Osteoblast (primary cell): Measurements from ENCODE around the gene PRKAG2. TPM values are rescaled to one million over a fixed set of nuclear protein-coding genes. Genes with fewer than 3 reads are reported as not detected.

Experiments used
- DNase-seq: peaks from one replicate; pipeline ENCODE4 v3.0.0; 2011; ENCODE audit warnings: low spot score, mixed read lengths; ENCODE audit not compliant: insufficient read length; ENCODE audit errors: missing footprints
- H2AFZ ChIP-seq: 2 replicates; pipeline ENCODE4 v1.6.0; 2011; ENCODE audit warnings: mild to moderate bottlenecking, low read length
- H3K27ac ChIP-seq: 2 replicates; pipeline ENCODE4 v1.5.1; 2011; ENCODE audit warnings: mild to moderate bottlenecking, low read depth, low read length, moderate library complexity
- H3K27me3 ChIP-seq: 2 replicates; pipeline ENCODE4 v1.6.0; 2012; ENCODE audit warnings: mild to moderate bottlenecking, control low read depth, inconsistent platforms, low read length, moderate library complexity; ENCODE audit not compliant: insufficient read depth
- H3K36me3 ChIP-seq: 2 replicates; pipeline ENCODE4 v1.5.1; 2011; ENCODE audit warnings: mild to moderate bottlenecking, low read length, control low read depth, moderate library complexity; ENCODE audit not compliant: insufficient read depth
- H3K4me1 ChIP-seq: 2 replicates; pipeline ENCODE4 v1.5.1; 2011; ENCODE audit warnings: mild to moderate bottlenecking, low read length, control low read depth, moderate library complexity; ENCODE audit not compliant: insufficient read depth
- H3K4me2 ChIP-seq: 2 replicates; pipeline ENCODE4 v1.6.0; 2011; ENCODE audit warnings: mild to moderate bottlenecking, low read length; ENCODE audit not compliant: insufficient read depth
- H3K4me3 ChIP-seq: fragments of 200-600 bp; sonication (generic); 3 replicates; pipeline ENCODE4 v1.5.1; 2012; ENCODE audit warnings: mild to moderate bottlenecking, low read length, inconsistent platforms; ENCODE audit not compliant: insufficient read depth
- H3K79me2 ChIP-seq: 2 replicates; pipeline ENCODE4 v1.6.0; 2012; ENCODE audit warnings: mild to moderate bottlenecking, low read length, control low read depth, inconsistent platforms; ENCODE audit not compliant: insufficient read depth
- H3K9me3 ChIP-seq: 2 replicates; pipeline ENCODE4 v1.5.1; 2011; ENCODE audit warnings: low read depth, low read length, control low read depth
- H4K20me1 ChIP-seq: 2 replicates; pipeline ENCODE4 v1.6.0; 2012; ENCODE audit warnings: mild to moderate bottlenecking, low read length, control low read depth; ENCODE audit not compliant: insufficient read depth
- CTCF ChIP-seq: IDR thresholded peaks from 2 replicates; pipeline ENCODE4 v1.5.1; 2011; ENCODE audit warnings: mild to moderate bottlenecking, low read depth, low read length, moderate library complexity; ENCODE audit errors: extremely low read depth
- total RNA-seq: library from RNA; depleted of rRNA; stranded (reverse); fragments of >200 nt; gene quantifications from 2 replicates; pipeline ENCODE4 v1.2.3, GENCODE V29; 2012

Gene PRKAG2
- total RNA-seq, 1 donor: 20.6 TPM

- Histone ChIP-seq H3K79me2 (no peaks in the 10 kb centered on the region), H3K36me3 (no peaks in the 10 kb centered on the region), H3K9me3 (no peaks in the 10 kb centered on the region), H3K4me3 (no peak overlapping the region), H2AFZ (no peak overlapping the region), H3K4me1 (no peaks in the 10 kb centered on the region), H4K20me1 (no peaks in the 10 kb centered on the region), H3K27me3 (peaks cover 57% of the 10 kb centered on the region), H3K27ac (no peak overlapping the region), H3K4me2 (no peak overlapping the region)
- no peak for TF ChIP-seq CTCF
- DNase-seq: no peak
Observed at GRCh38 chr7:151890355-151891004, 13.6 kb upstream of the PRKAG2 start.

- TF ChIP-seq CTCF: no peak
- Histone ChIP-seq H3K4me3 (no peak overlapping the region), H3K36me3 (no peaks in the 10 kb centered on the region), H2AFZ (no peak overlapping the region), H3K9me3 (no peaks in the 10 kb centered on the region), H3K4me1 (no peaks in the 10 kb centered on the region), H3K79me2 (no peaks in the 10 kb centered on the region), H3K4me2 (no peak overlapping the region), H4K20me1 (no peaks in the 10 kb centered on the region), H3K27ac (no peak overlapping the region), H3K27me3 (peaks cover 63% of the 10 kb centered on the region)
- DNase-seq: no peak
Observed at GRCh38 chr7:151889406-151890354, 12.8 kb upstream of the PRKAG2 start.

- H3K27ac ChIP-seq: no peak overlapping the region
- peak; percentile 8 for DNase-seq
- H3K79me2 ChIP-seq: no peaks in the 10 kb centered on the region
- H2AFZ ChIP-seq: no peak overlapping the region
- H3K27me3 ChIP-seq: peaks cover 71% of the 10 kb centered on the region
- H3K4me1 ChIP-seq: no peaks in the 10 kb centered on the region
- TF ChIP-seq CTCF: no peak
- no peaks in the 10 kb centered on the region for H4K20me1 ChIP-seq
- H3K9me3 ChIP-seq: no peaks in the 10 kb centered on the region
- H3K36me3 ChIP-seq: no peaks in the 10 kb centered on the region
- H3K4me3 ChIP-seq: no peak overlapping the region
- no peak overlapping the region for H3K4me2 ChIP-seq
Observed at GRCh38 chr7:151888079-151889067, 11.5 kb upstream of the PRKAG2 start.
